Pulmonary artery endothelial cell (primary cell): ENCODE results near the gene ZDHHC13. TPM values are rescaled to one million over a fixed set of nuclear protein-coding genes. Genes with fewer than 3 reads are reported as not detected.
"Not testable (repeated sequence)": the region's sequence is repeated elsewhere in the genome, so short reads cannot be mapped to it uniquely, and the experiment has no call there.

Source experiments
- DNase-seq: peaks from one replicate; pipeline ENCODE4 v3.0.0-alpha.2; 2011; ENCODE audit warnings: low read depth, low spot score
- total RNA-seq: library from RNA; depleted of rRNA; stranded (reverse); fragments of >200 nt; gene quantifications from 2 replicates; pipeline ENCODE4 v1.2.3, GENCODE V29; 2014

The ZDHHC13 gene
- total RNA-seq, 1 donor from 2014 or later, result 67.7 TPM

DNA sequence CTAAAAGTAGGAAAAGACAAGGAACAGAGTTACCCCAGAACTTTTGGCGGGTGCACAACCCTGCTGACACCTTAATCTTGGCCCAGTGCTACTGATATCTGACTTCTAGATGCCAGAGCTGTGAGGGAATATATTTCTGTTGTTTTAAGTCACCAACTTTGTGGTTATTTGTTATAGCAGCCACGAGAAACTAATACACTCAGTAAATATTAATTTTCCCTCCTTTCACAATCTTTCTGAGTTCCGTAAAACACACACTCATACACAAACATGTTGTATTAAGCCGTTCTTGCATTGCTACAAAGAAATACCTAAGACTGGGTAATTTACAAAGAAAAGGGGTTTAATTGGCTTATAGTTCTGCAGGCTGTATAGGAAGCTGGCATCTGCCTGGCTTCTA is 16.1 kb upstream of the ZDHHC13 start:
- DNase-seq, result no peak

DNA sequence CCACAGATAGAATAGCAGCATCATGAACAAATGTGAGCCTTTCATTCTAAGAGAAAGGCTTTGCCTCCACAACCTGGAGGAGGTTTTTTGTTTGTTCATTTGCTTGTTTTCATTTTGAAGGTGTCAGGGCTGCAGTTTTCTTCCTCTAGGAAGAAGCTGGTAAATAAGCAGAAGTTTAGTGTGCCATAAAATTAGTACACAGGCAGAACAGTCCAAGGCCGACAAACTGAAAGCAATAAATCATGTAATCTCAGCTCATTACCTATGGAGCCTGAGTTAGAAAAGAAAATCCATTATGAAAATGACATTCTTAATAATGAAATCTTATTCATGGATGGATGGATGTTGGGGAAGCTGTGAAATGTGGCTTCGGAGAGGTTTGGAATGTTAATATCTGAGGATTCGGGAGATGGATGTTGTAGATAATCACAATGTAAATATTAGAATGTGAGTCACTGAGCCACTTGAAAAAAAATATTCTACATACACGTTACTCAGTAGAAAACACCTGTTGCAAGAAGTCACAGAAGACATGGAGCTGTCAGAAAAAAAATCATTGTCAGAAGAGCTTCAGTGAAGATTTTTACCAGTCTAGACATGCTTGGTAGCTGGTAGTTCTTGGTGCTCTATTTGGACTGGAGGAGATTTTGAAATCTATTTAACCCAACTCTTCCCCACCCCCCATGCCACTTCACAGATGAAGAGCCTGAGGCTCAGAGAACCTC is 15.0 kb upstream of the ZDHHC13 start:
- no peak for DNase-seq

DNA sequence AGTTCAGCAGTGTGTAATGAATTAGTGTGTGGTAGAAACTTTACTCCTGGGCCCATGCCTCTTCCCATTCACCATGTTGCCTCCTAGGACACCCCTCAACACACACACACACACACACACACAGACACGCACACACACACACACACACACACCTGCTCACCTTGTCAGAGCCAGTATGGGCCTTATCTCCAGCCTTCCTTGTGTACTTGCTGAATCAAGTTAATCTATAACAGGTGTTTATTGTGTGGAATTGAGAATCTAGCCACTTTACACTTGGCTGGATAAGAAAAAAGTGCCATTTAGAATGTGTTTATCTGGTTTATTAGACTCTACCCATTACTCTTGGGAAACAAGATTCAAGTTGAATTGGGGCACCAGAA is 14.5 kb upstream of the ZDHHC13 start:
- DNase-seq, result no peak

DNA sequence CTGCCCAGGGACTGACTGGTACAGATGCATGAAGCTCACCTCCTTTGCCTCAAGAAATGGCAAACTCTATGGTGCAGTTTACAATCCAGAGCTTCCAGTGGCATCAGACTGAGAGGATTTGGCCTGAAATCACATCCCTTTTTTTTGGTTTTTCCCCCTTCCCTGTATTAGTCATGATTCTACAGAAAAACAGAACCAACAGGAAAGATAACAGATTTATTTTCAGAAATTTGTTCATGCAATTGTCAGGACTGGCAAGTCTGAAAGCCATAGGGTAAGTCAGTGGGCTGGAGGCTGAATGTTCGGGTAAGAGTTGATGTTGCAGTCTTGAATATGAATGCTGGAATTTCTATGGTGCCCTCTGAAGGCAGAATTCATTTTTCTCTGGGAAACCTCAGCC is 12.0 kb upstream of the ZDHHC13 start:
- no peak for DNase-seq

DNA sequence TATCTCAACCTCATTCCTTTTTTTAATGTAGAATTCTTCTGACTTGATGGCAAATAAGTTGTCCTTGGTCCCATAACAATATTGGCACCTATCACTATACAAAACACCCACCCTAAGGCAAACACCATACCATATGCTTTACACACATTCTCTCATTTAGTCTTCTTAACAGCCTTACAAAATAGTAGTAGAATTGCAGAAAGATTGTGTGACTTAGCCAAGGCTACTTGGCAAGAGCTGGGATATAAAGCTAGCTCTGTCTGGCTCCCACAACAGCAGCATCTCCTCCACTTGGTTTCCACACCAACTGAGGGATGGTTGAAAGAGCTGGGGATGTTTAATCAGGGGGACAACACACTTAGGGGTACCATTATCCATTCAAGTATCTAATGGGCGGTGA is 9.8 kb upstream of the ZDHHC13 start:
- DNase-seq, result no peak

DNA sequence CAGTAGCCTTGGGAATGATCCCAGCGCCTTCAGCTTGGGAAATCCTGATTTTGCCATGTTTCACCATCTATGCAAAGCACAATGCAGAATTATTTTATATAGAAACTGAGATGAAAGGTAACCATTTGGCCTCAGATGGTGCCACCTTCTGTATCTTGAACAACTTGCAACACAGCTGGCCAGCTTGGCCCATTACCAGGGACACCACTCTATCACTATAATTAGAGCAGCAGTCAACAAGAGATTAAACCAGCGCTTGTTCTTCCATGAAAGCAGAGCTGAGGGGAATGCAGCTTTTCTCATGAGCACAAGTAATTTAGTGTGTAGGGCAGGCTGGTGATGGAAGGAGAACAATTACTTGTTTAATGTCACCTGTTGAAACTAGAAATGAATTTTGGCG is 6.7 kb upstream of the ZDHHC13 start:
- DNase-seq, result no peak

DNA sequence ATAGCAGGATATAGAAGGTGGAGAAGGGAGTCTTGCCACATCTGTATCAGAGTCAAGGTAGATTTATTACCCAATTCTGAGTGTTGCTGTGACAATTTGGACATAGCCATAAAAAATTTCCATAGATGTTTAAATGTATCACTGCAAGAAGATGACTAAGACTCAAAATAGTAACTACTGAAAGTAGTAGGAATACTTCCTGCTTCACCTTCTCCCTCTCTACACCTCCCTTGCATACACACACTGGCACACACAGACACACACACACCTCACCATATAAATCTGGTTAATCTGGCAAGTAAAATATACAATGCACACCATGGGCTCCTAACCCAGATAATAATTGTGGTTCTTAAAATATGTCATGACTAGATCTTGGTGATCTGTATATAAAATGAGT is 5.2 kb upstream of the ZDHHC13 start:
- no peak for DNase-seq

DNA sequence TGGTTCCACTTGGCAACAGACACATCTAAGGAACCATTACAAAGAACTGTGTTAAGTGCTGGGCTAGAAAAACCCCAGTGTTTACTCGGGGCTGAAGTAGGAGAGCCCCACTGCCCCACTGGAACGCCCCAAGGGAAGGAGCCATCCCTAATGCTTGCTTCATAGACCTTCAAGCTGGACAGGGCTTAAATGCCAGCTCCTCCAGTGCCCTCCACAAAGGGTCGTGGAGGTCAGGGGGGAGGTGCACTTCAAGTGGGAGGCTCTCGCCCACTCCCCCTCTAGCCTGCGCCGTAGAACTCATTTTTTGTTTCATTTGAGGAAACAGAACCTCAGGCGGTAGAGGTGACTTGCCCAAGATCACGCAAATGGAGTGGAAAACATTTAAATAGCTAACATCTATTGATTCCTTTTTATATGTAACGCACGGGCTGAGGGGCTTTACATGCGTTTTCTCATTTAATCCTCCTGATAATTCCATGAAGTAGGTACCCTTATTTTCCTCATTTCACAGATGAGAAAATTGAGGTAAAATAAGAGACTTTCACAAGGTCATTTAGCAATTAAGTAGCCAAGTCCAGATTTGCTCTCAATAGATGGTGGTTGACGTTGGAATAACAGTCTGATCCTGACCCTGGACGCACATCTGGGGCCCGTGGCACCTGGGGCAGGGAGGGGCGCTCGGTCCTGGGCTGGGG is 545 bp upstream of the ZDHHC13 start:
- no peak for DNase-seq

DNA sequence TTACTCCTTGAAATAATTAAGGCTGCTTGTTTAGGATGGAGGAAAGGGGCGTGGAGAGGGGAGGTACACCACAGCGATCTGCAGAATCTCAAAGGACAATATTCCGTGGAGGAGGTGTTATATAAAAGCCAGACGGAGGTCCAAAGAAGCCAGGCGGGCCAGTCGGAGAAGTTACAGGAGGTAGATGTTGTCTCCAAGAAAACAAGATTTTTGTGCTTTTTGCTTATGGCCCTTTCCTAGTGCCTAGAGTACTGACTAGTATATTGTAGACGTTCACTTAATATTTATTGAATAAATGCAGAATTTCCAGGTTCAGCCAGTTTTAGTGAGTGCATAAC is 761 bp downstream of the ZDHHC13 start:
- DNase-seq, result no peak

DNA sequence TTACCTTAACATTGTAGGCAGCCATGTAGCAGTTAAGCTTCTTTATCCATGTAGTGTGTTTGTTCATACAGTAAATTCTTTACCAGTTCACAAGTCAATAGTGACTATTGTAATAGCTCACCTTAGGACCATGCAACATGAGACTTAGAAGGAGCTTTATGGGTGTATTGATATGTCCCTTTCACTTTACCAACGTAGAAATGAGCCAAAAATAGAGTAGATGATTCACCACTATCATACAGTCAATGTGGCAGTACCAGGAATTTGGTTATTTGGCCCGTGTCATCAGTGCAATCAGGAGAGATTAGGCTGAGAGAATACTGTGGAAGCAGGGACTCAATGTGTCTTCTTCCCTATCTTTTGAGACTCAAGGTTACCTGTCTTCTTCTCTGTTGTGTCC is 4.7 kb downstream of the ZDHHC13 start:
- DNase-seq, result no peak

DNA sequence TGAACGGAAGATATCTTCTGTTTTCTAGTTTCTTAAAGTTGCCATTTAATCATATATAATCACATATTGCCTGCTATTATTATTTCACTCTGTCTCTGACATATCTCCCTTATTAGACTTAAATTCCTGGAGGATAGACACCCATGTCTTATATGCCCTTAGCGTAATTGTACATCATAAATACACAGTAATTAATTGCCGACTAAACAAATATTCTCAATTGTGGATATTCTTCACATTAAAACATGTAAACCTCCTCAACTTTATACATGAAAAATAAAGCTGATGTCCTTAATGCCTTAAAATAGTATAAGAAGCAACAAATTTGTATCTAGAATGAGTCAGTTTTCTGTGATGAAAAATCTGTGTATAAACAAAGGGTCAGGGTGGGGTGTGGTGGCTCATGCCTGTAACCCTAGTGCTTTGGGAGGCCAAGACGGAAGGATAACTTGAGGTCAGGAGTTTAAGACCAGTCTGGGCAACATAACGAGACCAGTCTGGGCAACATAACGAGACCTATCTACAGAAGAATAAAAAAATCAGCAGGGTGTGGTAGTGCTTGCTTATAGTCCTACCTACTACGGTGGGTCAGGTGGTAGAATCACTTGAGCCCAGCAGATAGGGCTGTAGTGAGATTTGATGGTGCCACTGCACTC is 6.1 kb downstream of the ZDHHC13 start:
- DNase-seq, result no peak

DNA sequence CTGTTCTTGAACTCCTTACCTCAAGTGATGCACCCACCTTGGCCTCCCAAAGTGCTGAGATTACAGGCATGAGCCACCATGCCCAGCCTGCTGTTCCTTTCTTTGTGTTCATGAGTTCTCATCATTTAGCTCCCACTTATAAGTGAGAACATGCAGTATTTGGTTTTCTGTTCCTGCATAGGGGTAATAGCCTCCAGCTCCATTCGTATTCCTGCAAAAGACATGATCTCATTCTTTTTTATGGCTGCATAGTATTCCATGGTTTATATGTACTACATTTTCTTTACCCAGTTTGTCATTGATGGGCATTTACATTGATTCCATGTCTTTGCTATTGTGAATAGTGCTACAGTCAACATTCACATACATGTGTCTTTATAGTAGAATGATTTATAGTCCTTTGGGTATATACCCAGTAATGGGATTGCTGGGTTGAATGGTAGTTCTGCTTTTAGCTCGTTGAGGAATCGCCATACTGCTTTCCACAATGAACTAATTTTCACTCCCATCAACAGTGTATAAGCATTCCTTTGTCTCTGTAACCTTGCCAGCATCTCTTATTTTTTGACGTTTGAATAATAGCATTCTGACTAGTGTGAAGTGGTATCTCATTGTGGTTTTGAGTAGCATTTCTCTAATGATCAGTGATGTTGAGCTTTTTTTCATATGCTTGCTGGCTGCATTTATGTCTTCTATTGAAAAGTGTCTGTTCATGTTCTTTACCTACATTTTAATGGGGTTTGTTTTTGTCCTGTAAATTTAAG is 9.8 kb downstream of the ZDHHC13 start:
- DNase-seq, result not testable (repeated sequence)

DNA sequence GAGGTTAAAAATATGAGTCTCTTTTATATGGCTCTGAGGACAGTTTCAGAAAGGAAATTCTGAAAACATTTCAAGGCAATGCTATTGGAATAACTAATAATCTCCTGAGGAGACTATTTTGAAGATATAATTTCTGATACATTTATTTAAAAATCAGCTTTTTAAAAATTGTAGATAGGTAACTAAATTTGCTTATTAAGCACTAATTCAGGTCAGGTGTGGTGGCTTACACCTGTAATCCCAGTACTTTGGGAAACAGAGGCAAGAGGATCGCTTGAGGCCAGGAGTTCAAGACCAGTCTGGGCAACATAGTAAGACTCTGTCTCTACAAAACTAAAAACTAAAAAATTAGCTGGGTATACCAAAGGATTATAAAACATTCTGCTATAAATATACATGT is 17.0 kb downstream of the ZDHHC13 start:
- no peak for DNase-seq

DNA sequence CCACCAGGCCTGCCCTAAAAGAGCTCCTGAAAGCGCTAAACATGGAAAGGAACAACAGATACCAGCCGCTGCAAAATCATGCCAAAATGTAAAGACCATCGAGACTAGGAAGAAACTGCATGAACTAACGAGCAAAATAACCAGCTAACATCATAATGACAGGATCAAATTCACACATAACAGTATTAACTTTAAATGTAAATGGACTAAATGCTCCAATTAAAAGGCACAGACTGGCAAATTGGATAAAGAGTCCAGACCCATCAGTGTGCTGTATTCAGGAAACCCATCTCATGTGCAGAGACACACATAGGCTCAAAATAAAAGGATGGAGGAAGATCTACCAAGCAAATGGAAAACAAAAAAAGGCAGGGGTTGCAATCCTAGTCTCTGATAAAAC is 19.9 kb downstream of the ZDHHC13 start:
- DNase-seq, result not testable (repeated sequence)

DNA sequence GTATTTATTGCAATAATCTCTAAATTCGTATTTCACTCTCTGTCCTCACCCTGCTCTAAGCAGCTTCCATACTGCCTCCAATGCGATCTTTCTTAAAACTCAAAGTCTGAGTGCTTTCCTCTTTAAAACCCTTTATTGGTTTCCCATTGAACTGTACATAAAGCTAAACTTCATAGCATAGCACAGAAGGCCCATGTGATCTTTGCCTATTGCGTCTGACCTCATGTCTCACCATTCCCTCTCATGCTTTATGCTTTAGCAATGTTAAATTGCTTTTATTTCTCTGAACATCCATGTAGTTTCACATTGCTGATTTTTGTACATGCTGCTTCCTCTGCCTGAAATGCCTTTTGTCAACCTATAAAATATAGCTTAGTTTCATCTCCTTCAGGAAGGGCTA is 28.4 kb downstream of the ZDHHC13 start:
- no peak for DNase-seq

DNA sequence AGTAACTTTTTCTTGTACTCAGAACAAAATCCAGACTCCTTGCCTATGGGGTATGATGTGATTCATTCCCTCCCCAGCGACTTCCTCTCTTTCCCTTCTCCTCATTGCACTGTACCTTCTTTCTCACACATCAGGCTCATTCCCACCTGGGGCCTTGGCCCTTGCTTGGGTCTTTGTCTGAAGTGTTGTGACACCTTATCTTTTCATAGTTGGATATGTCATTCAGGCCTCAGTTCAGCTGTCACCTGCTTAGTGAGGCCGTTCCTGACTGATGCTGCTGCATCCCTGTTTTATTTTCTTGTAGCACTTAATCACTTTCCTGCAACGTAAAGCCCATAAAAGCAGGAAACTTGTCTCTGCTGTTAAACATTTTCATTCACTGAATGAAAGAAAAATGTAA is 39.9 kb downstream of the ZDHHC13 start:
- DNase-seq, result no peak

DNA sequence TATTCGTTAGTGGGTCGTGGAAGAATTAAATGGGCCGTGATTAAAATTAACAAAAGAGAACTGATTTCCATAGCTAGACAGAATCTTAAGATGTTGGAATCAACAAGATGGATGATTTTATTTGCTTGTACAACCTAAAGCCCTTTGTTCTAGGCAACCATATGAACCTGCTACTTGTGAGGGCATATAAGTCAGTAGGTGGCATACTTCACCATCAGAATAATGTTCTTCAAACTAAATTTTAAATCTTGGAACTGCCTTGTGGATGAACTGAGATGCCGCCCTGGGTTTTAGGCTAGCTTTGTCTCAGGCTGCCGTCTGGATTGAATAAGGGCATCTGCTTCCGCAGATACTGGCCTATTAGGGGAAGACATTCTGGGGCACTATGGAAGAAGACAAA is 43.9 kb downstream of the ZDHHC13 start:
- no peak for DNase-seq

DNA sequence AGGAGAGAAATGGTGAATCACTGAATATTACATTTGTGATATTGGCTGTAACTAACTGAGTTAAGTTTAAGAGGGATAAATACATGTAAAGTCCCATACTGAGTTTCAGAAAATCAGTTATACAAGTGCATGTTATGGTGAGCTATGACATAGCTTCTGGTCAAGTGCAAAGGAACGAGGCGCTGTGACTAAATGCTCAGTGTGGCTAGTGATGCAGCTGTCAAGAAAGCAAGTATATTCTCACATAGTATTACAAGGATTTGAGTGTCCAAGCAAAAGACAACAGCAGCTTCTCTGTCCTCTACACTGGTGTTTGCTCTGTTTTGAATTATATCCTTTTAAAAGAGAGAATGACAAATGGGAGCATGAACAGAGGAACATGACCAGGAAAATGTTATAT is 44.7 kb downstream of the ZDHHC13 start:
- DNase-seq, result no peak

DNA sequence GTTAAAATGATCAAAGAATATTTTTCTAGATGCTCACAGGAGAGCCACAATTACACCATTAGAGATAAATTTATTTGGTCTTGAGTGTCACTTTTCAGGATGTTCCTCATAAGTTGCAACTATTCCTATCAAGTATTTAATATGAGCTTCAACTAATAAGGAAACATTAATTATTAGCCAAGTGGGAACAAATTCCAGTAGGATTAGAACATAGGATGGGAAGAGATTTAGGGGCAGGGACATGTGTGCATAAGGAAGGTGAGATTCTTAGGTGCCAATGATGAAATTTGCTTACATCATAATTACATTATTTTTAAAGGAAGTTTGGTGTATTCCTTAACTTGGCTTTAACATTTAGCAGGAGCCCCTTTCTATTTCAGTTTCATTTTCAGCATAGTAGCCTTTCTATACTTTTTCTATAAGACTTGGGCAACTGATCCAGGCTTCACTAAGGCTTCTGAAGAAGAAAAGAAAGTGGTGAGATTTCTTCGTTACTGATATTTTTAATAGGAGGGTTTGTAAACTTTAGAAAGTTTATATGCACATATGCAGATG is 46.1 kb downstream of the ZDHHC13 start:
- no peak for DNase-seq

DNA sequence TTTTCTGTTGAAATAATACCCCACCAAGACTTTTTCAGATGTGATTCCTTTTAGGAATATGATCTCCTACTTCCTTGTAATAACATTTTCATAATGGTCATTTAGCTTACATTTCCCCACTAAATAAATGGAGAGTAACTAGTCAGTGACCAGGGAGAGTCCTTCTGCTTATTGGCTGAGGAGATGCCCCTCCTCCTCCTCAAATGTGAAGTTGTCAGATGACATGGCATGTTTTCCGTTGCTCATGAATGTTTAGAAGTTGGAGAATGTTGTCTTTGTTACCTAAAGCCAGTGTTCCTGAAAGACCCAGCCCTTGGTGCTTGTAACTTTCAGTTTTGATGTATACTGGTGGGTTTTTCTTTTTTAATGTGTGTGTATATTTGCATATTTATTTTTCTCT is 46.6 kb downstream of the ZDHHC13 start:
- no peak for DNase-seq

DNA sequence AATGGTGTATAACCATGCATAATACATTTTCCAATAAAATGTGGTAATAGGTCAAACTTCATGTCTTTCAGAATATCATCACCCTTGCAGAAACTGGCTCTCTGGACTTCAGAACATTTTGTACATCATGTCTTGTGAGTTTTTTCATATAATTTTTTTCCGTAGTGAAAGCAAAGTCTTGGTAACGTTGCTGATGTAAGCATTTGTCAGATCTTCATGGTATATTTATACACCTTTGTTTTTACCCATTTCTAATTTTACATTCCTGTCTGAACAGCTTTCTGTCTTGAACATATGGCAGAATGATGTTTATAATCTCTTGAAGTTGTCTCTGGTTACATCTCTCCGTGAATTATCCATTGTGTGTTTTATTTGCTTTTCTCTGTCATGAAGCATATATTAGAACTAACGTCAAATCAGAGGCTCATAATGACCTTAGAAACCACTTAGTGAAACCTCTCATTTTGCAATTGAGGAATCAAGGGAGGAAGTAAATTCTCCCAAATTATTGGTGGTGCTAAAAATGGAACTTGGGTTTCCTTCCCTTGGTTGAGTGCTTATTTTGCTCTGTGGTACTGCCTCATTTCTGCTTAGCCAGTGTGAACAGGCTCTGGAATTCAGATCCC is 47.4 kb downstream of the ZDHHC13 start:
- no peak for DNase-seq
